Midbrain (tissue), 1 donor: ENCODE results near the gene DGKZ.
"Not testable (repeated sequence)": the region's sequence is repeated elsewhere in the genome, so short reads cannot be mapped to it uniquely, and the experiment has no call there.

Experiments
- DNase-seq: peaks from one replicate; lab custom pipeline; 2025; lab: John Stamatoyannopoulos, UW

DGKZ gene

GRCh38 chr11:46367244-46367915 lies 20.1 kb downstream of the DGKZ start:
- peak; percentile 53 for DNase-seq

- no peak for DNase-seq
Measured at GRCh38 chr11:46367916-46368267, 20.6 kb downstream of the DGKZ start.

GRCh38 chr11:46369458-46370152 lies 22.3 kb downstream of the DGKZ start:
- no peak for DNase-seq

GRCh38 chr11:46370253-46370652 lies 23.0 kb downstream of the DGKZ start:
- DNase-seq = no peak

- DNase-seq = not testable (repeated sequence)
Measured at GRCh38 chr11:46371262-46371661, 24.0 kb downstream of the DGKZ start.

GRCh38 chr11:46372086-46372485 lies 24.8 kb downstream of the DGKZ start:
- DNase-seq = no peak

GRCh38 chr11:46372501-46372900 lies 25.2 kb downstream of the DGKZ start:
- not testable (repeated sequence) for DNase-seq

- no peak for DNase-seq
Measured at GRCh38 chr11:46373787-46374740, 26.8 kb downstream of the DGKZ start.

GRCh38 chr11:46374815-46375214 lies 27.6 kb downstream of the DGKZ start:
- DNase-seq = no peak

GRCh38 chr11:46375392-46376101 lies 28.3 kb downstream of the DGKZ start:
- no peak for DNase-seq

- DNase-seq = no peak
Measured at GRCh38 chr11:46376258-46377050, 29.2 kb downstream of the DGKZ start.

GRCh38 chr11:46377290-46377689 lies 30.0 kb downstream of the DGKZ start:
- DNase-seq = no peak

- no peak for DNase-seq
Measured at GRCh38 chr11:46377831-46378230, 30.6 kb downstream of the DGKZ start.

- no peak for DNase-seq
Measured at GRCh38 chr11:46378296-46378695, 31.0 kb downstream of the DGKZ start.

- no peak for DNase-seq
Measured at GRCh38 chr11:46378811-46379481, 31.7 kb downstream of the DGKZ start.

- not testable (repeated sequence) for DNase-seq
Measured at GRCh38 chr11:46379482-46380293, 32.4 kb downstream of the DGKZ start.

GRCh38 chr11:46380340-46381047 lies 33.2 kb downstream of the DGKZ start:
- DNase-seq = no peak

- no peak for DNase-seq
Measured at GRCh38 chr11:46381048-46381818, 34.0 kb downstream of the DGKZ start, which contains the start of gene MDK. Gene MDK, plus strand, starts transcription at chr11:46381669. Its CDS starts 389 bp downstream, at chr11:46382058.
